HG03521 (cell line): ENCODE measurements around the gene OGG1.
"Not testable (repeated sequence)": the region's sequence is repeated elsewhere in the genome, so short reads cannot be mapped to it uniquely, and the experiment has no call there.

Experiments
- ATAC-seq: cut with Tn5 transposase; IDR thresholded peaks from one replicate; pipeline ENCODE4 v1.9.1; 2021; ENCODE audit warnings: mild to moderate bottlenecking, moderate library complexity; ENCODE audit not compliant: unreplicated experiment

OGG1 gene

GRCh38 chr3:9760779-9761505, 11.2 kb downstream of the OGG1 start:
- no peak for ATAC-seq

GRCh38 chr3:9761919-9762318, 12.2 kb downstream of the OGG1 start:
- no peak for ATAC-seq

GRCh38 chr3:9762871-9763270, 13.1 kb downstream of the OGG1 start:
- no peak for ATAC-seq

- ATAC-seq = no peak
Observed at GRCh38 chr3:9765865-9766264, 16.1 kb downstream of the OGG1 start.

GRCh38 chr3:9767418-9767817, 17.7 kb downstream of the OGG1 start:
- ATAC-seq = no peak

GRCh38 chr3:9768141-9768775, 18.5 kb downstream of the OGG1 start:
- ATAC-seq = no peak

GRCh38 chr3:9769012-9769411, 19.3 kb downstream of the OGG1 start:
- ATAC-seq = no peak

- no peak for ATAC-seq
Observed at GRCh38 chr3:9769426-9770275, 19.9 kb downstream of the OGG1 start, which contains the start of gene CAMK1. TSS of gene CAMK1 (minus strand) at chr3:9769947. CDS start at chr3:9767749, 2,198 bp downstream.

GRCh38 chr3:9770276-9770812, 20.6 kb downstream of the OGG1 start:
- no peak for ATAC-seq

GRCh38 chr3:9771007-9771406, 21.3 kb downstream of the OGG1 start:
- ATAC-seq = not testable (repeated sequence)

- no peak for ATAC-seq
Observed at GRCh38 chr3:9776896-9777693, 27.3 kb downstream of the OGG1 start.

GRCh38 chr3:9777694-9778021, 27.9 kb downstream of the OGG1 start:
- ATAC-seq = no peak

GRCh38 chr3:9778143-9779074, 28.7 kb downstream of the OGG1 start:
- ATAC-seq = no peak

- no peak for ATAC-seq
Observed at GRCh38 chr3:9779075-9779593, 29.4 kb downstream of the OGG1 start.

GRCh38 chr3:9779721-9780457, 30.1 kb downstream of the OGG1 start:
- ATAC-seq = no peak

GRCh38 chr3:9780458-9780812, 30.7 kb downstream of the OGG1 start:
- ATAC-seq = no peak

GRCh38 chr3:9780910-9781309, 31.2 kb downstream of the OGG1 start:
- no peak for ATAC-seq

- ATAC-seq = no peak
Observed at GRCh38 chr3:9781551-9781950, 31.8 kb downstream of the OGG1 start.
